Peyer's patch (tissue), 4 donors: ENCODE results near the gene CNTNAP5.

Experiments
- POLR2A ChIP-seq, 2 donors: fragments of 450-650 bp; IDR thresholded peaks; one replicate each; pipeline ENCODE4 v1.5.1; 2017; ENCODE audit warnings: antibody characterized with exemption in 2 of 2, mild to moderate bottlenecking in 2 of 2, moderate library complexity in 2 of 2
- TF ChIP-seq, protein P1 (sequence below), 6 experiments: fragments of 450-650 bp in 4 of 6; fragments of 200-600 bp in 2 of 6; sonication (generic) in 1 of 6; IDR thresholded peaks; one replicate each; pipeline ENCODE4 v1.5.1; 2017 to 2019; ENCODE audit warnings: antibody characterized with exemption in 6 of 6, mild to moderate bottlenecking in 3 of 6, moderate library complexity in 1 of 6

DNA sequence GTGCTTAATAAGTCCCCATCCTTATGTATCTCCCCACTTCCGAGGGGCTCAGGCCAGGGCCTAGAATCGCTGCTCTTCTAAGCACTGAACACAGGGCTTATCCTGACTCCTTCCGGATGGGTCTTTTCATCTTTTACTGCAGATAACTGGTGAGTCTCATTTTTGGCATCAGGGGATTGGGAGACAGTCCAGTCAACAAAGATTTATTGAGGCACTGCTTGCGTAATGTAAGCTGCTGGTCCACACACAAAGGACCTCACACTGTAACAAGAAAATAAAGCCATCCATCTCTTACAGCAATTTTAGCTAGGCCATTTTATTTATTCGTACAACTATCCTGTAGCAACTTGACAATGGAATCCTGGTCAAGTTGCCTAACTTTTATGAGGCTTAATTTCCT is 600.5 kb downstream of the CNTNAP5 start:
- TF ChIP-seq, protein P1, sequence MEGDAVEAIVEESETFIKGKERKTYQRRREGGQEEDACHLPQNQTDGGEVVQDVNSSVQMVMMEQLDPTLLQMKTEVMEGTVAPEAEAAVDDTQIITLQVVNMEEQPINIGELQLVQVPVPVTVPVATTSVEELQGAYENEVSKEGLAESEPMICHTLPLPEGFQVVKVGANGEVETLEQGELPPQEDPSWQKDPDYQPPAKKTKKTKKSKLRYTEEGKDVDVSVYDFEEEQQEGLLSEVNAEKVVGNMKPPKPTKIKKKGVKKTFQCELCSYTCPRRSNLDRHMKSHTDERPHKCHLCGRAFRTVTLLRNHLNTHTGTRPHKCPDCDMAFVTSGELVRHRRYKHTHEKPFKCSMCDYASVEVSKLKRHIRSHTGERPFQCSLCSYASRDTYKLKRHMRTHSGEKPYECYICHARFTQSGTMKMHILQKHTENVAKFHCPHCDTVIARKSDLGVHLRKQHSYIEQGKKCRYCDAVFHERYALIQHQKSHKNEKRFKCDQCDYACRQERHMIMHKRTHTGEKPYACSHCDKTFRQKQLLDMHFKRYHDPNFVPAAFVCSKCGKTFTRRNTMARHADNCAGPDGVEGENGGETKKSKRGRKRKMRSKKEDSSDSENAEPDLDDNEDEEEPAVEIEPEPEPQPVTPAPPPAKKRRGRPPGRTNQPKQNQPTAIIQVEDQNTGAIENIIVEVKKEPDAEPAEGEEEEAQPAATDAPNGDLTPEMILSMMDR (IDR thresholded peaks at IDR 0.05): no peak
- TF ChIP-seq POLR2A (IDR thresholded peaks at IDR 0.05): no peak
